DOHH2 (cell line): ENCODE measurements around the gene FNIP2.
"Not testable (repeated sequence)": the region's sequence is repeated elsewhere in the genome, so short reads cannot be mapped to it uniquely, and the experiment has no call there.

Source experiments
- H3F3A ChIP-seq: fragments of 200-600 bp; sonication (generic), shearing (Covaris generic); 2 replicates; pipeline ENCODE4 v1.6.0; 2016; ENCODE audit warnings: antibody characterized with exemption, mild to moderate bottlenecking; ENCODE audit not compliant: control insufficient read depth, insufficient read depth
- H3K27ac ChIP-seq: fragments of 200-600 bp; sonication (generic); 2 replicates; pipeline ENCODE4 v1.5.1; 2014; ENCODE audit warnings: low read depth, mild to moderate bottlenecking, low read length, moderate library complexity
- H3K27me3 ChIP-seq: fragments of 200-600 bp; sonication (generic); 2 replicates; pipeline ENCODE4 v1.6.1; 2014; ENCODE audit warnings: mild to moderate bottlenecking, low read length, mixed read lengths; ENCODE audit not compliant: control insufficient read depth
- H3K36me3 ChIP-seq: fragments of 200-600 bp; sonication (generic); 2 replicates; pipeline ENCODE4 v1.6.1; 2014; ENCODE audit warnings: mild to moderate bottlenecking, low read length, moderate library complexity, mixed read lengths; ENCODE audit not compliant: control insufficient read depth
- H3K4me1 ChIP-seq: fragments of 200-600 bp; sonication (generic); 2 replicates; pipeline ENCODE4 v1.6.1; 2014; ENCODE audit warnings: mild to moderate bottlenecking, low read length, mixed read lengths; ENCODE audit not compliant: control insufficient read depth
- H3K4me2 ChIP-seq: fragments of 200-600 bp; sonication (generic); 2 replicates; pipeline ENCODE4 v1.6.0; 2014; ENCODE audit warnings: mild to moderate bottlenecking, low read length, moderate library complexity
- H3K4me3 ChIP-seq: fragments of 200-600 bp; sonication (generic); 2 replicates; pipeline ENCODE4 v1.5.1; 2014; ENCODE audit warnings: mild to moderate bottlenecking, low read length, mixed read lengths
- H3K79me2 ChIP-seq: fragments of 200-600 bp; sonication (generic); 2 replicates; pipeline ENCODE4 v1.6.1; 2014; ENCODE audit warnings: mild to moderate bottlenecking, low read length, mixed read lengths; ENCODE audit not compliant: control insufficient read depth
- H3K9me2 ChIP-seq: fragments of 200-600 bp; sonication (generic); replicated peaks from 2 replicates; pipeline ENCODE4 v1.6.1; 2014; ENCODE audit warnings: mild to moderate bottlenecking, low read length, mixed read lengths; ENCODE audit not compliant: control insufficient read depth
- H3K9me3 ChIP-seq: fragments of 200-600 bp; sonication (generic); 2 replicates; pipeline ENCODE4 v1.6.1; 2014; ENCODE audit warnings: antibody characterized with exemption, low read length, mixed read lengths; ENCODE audit not compliant: control insufficient read depth, insufficient read depth
- H4K20me1 ChIP-seq: fragments of 200-600 bp; sonication (generic); 2 replicates; pipeline ENCODE4 v1.6.0; 2014; ENCODE audit warnings: low read depth, mild to moderate bottlenecking, antibody characterized with exemption, low read length, moderate library complexity; ENCODE audit not compliant: control insufficient read depth, insufficient read depth
- EZH2phosphoT487 ChIP-seq: fragments of 200-600 bp; sonication (generic); IDR thresholded peaks from 2 replicates; pipeline ENCODE4 v1.6.1; 2017; ENCODE audit warnings: borderline replicate concordance, mild to moderate bottlenecking, antibody characterized with exemption, low read length, moderate library complexity, mixed read lengths
- TF ChIP-seq, protein P1 (sequence below): fragments of 200-600 bp; sonication (generic); IDR thresholded peaks from one replicate; pipeline ENCODE4 v1.5.1; 2014; ENCODE audit warnings: antibody characterized with exemption, mild to moderate bottlenecking, low read depth, low read length; ENCODE audit not compliant: poor library complexity, severe bottlenecking

FNIP2 gene

DNA sequence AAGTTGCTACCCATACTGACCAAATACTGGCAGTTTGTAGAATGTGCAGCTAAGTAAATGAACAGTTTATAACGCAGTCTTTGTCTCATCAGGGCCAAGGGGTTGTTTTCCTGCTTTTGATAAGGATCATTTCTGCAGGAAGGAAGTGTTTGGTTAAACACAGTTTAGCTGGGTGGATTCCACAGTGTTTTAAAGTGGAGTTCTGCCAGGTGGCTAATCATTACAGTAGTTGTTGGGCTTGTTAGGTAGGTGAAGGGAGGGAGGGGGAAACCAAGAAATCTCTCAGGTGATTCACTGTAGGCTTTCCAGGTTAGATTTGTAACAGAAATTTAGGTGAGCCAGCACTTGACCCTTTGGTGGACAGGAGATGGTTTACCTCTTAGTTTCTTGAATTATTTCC is 58.1 kb downstream of the FNIP2 start:
- Histone ChIP-seq H3K9me2 (no peaks in the 10 kb centered on the region), H3K9me3 (no peaks in the 10 kb centered on the region), H3K79me2 (no peaks in the 10 kb centered on the region), H3K4me3 (no peak overlapping the region), H3K4me1 (no peaks in the 10 kb centered on the region), H3K4me2 (no peak overlapping the region), H3K36me3 (no peaks in the 10 kb centered on the region), H3K27ac (no peak overlapping the region), H3F3A (no peaks in the 10 kb centered on the region), H3K27me3 (no peaks in the 10 kb centered on the region), H4K20me1 (no peaks in the 10 kb centered on the region)
- TF ChIP-seq, protein P1, sequence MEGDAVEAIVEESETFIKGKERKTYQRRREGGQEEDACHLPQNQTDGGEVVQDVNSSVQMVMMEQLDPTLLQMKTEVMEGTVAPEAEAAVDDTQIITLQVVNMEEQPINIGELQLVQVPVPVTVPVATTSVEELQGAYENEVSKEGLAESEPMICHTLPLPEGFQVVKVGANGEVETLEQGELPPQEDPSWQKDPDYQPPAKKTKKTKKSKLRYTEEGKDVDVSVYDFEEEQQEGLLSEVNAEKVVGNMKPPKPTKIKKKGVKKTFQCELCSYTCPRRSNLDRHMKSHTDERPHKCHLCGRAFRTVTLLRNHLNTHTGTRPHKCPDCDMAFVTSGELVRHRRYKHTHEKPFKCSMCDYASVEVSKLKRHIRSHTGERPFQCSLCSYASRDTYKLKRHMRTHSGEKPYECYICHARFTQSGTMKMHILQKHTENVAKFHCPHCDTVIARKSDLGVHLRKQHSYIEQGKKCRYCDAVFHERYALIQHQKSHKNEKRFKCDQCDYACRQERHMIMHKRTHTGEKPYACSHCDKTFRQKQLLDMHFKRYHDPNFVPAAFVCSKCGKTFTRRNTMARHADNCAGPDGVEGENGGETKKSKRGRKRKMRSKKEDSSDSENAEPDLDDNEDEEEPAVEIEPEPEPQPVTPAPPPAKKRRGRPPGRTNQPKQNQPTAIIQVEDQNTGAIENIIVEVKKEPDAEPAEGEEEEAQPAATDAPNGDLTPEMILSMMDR, result no peak
- TF ChIP-seq EZH2phosphoT487, result no peak

GRCh38 chr4:158827543-158827981 is 58.7 kb downstream of the FNIP2 start:
- Histone ChIP-seq H3K36me3 (no peaks in the 10 kb centered on the region), H3K4me3 (no peak overlapping the region), H3K27me3 (no peaks in the 10 kb centered on the region), H3F3A (no peaks in the 10 kb centered on the region), H3K9me3 (no peaks in the 10 kb centered on the region), H3K79me2 (no peaks in the 10 kb centered on the region), H3K27ac (no peak overlapping the region), H3K4me1 (no peaks in the 10 kb centered on the region), H3K9me2 (no peaks in the 10 kb centered on the region), H4K20me1 (no peaks in the 10 kb centered on the region), H3K4me2 (no peak overlapping the region)
- TF ChIP-seq, protein P1, result no peak
- no peak for TF ChIP-seq EZH2phosphoT487

DNA sequence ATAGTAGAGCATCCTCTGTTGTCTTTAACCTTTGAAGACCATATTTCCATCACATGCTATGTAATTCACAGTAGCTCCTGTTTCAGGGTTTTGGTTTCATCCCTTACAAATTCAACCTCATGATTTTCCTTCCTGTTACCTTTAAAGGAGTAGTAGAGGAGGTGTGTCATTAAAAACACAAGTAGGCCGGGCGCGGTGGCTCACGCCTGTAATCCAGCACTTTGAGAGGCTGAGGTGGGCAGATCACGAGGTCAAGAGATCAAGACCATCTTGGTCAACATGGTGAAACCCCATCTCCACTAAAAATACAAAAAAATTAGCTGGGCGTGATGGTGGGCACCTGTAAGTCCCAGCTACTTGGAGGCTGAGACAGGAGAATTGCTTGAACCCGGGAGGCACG is 59.3 kb downstream of the FNIP2 start:
- H4K20me1 ChIP-seq, H3K27ac ChIP-seq, H3K4me1 ChIP-seq, H3K9me3 ChIP-seq, H3K36me3 ChIP-seq, H3K27me3 ChIP-seq, H3K79me2 ChIP-seq, H3K4me3 ChIP-seq, H3K4me2 ChIP-seq, H3F3A ChIP-seq, H3K9me2 ChIP-seq: not testable (repeated sequence)

- no peak overlapping the region for H3K27ac ChIP-seq
- no peaks in the 10 kb centered on the region for H3K9me3 ChIP-seq
- TF ChIP-seq EZH2phosphoT487, result no peak
- TF ChIP-seq, protein P1, result no peak
- H4K20me1 ChIP-seq, result no peaks in the 10 kb centered on the region
- no peaks in the 10 kb centered on the region for H3K4me1 ChIP-seq
- H3K9me2 ChIP-seq, result no peaks in the 10 kb centered on the region
- no peaks in the 10 kb centered on the region for H3K27me3 ChIP-seq
- H3K4me3 ChIP-seq, result no peak overlapping the region
- no peak overlapping the region for H3K4me2 ChIP-seq
- no peaks in the 10 kb centered on the region for H3F3A ChIP-seq
- H3K79me2 ChIP-seq, result no peaks in the 10 kb centered on the region
- no peaks in the 10 kb centered on the region for H3K36me3 ChIP-seq
Observed at GRCh38 chr4:158829254-158829653, 60.4 kb downstream of the FNIP2 start.
